Left lung (tissue), 10 donors: Measurements from ENCODE around the gene THEMIS. TPM values are rescaled to one million over a fixed set of nuclear protein-coding genes. Genes with fewer than 3 reads are reported as not detected.

Experiments used
- ATAC-seq: fragments of 200-7000 bp; cut with Tn5 transposase; one replicate; pipeline ENCODE4 v1.9.1; 2020; ENCODE audit warnings: moderate library complexity
- DNase-seq, 4 donors: peaks; one replicate each; pipeline ENCODE4 v3.0.0-alpha.2; 2013 to 2020
- H3K27ac ChIP-seq, 2 donors: fragments of 200-600 bp; sonication (generic) in 1 of 2; one replicate each; pipeline versions ENCODE4 v1.5.0 to v1.8.0; 2020 to 2021
- H3K27me3 ChIP-seq, 2 donors: fragments of 200-600 bp; sonication (generic) in 1 of 2; one replicate each; pipeline versions ENCODE4 v1.5.0 to v1.8.0; 2020 to 2021
- H3K36me3 ChIP-seq, 2 donors: fragments of 200-600 bp; sonication (generic) in 1 of 2; one replicate each; pipeline versions ENCODE4 v1.5.0 to v1.8.0; 2020 to 2021
- H3K4me1 ChIP-seq, 2 donors: fragments of 200-600 bp; one replicate each; pipeline ENCODE4 v1.8.0; 2021
- H3K4me3 ChIP-seq, 2 donors: fragments of 200-600 bp; sonication (generic) in 1 of 2; one replicate each; pipeline versions ENCODE4 v1.5.0 to v1.8.0; 2020 to 2021; ENCODE audit warnings: mild to moderate bottlenecking in 1 of 2
- H3K9me3 ChIP-seq, 2 donors: fragments of 200-600 bp; sonication (generic) in 1 of 2; one replicate each; pipeline versions ENCODE4 v1.5.0 to v1.8.0; 2020 to 2021
- CTCF ChIP-seq, 2 donors: fragments of 200-600 bp; sonication (generic) in 1 of 2; IDR thresholded peaks; one replicate each; pipeline versions ENCODE4 v1.5.0 to v1.8.0; 2021; ENCODE audit warnings: antibody characterized with exemption in 2 of 2
- intact Hi-C, 2 donors: fragments of 100-400 bp; cut with DNase I; formaldehyde crosslinking; loops; one replicate each; pipeline versions ENCODE4 v1.11.2 to v1.14.2; 2022
- polyA plus RNA-seq, 6 donors: library from polyadenylated mRNA; unstranded; fragments of 120-200 nt; gene quantifications; one replicate each; pipeline ENCODE4 v1.2.1, GENCODE V29; 2013; ENCODE audit not compliant: insufficient read length in 6 of 6
- total RNA-seq, 2 donors: library from RNA; stranded (reverse); fragmentation: NEBNext Ultra II Directional; extraction: Animal tissue kit (Norgen Biotek cat#: 25700); gene quantifications; one replicate each; pipeline ENCODE4 v1.2.1, GENCODE V29; 2021
- donor health status: DM: no; HTN: yes; CAD: no.
- donor health status: DM: no; HTN: no; CAD: no.

THEMIS gene
- total and polyA plus RNA-seq, 8 donors: 0.08 to 2.6 (median 0.20) TPM

- no peaks in the 10 kb centered on the region for H3K9me3 ChIP-seq
- H3K27me3 ChIP-seq: no peaks in the 10 kb centered on the region
- no peak overlapping the region for H3K4me3 ChIP-seq
- TF ChIP-seq CTCF (IDR thresholded peaks at IDR 0.05): no peak
- no peak for ATAC-seq
- no peaks in the 10 kb centered on the region for H3K4me1 ChIP-seq
- H3K36me3 ChIP-seq: no peaks in the 10 kb centered on the region
- H3K27ac ChIP-seq: no peak overlapping the region
- no peak for DNase-seq
- intact Hi-C loops: no loop called here
Observed at GRCh38 chr6:127845242-127845641, 55.6 kb downstream of the THEMIS start.

GRCh38 chr6:127844529-127844928 lies 56.3 kb downstream of the THEMIS start:
- Histone ChIP-seq H3K4me3 (no peak overlapping the region), H3K27me3 (no peaks in the 10 kb centered on the region), H3K4me1 (no peaks in the 10 kb centered on the region), H3K27ac (no peak overlapping the region), H3K9me3 (no peaks in the 10 kb centered on the region), H3K36me3 (no peaks in the 10 kb centered on the region)
- no peak for DNase-seq
- no peak for ATAC-seq
- intact Hi-C loops: no loop called here
- TF ChIP-seq CTCF (IDR thresholded peaks at IDR 0.05): no peak

- DNase-seq: no peak
- H3K27ac ChIP-seq: no peak overlapping the region
- H3K4me1 ChIP-seq: no peaks in the 10 kb centered on the region
- H3K9me3 ChIP-seq: no peaks in the 10 kb centered on the region
- H3K36me3 ChIP-seq: no peaks in the 10 kb centered on the region
- H3K27me3 ChIP-seq: no peaks in the 10 kb centered on the region
- ATAC-seq: no peak
- no peak for TF ChIP-seq CTCF (IDR thresholded peaks at IDR 0.05)
- no peak overlapping the region for H3K4me3 ChIP-seq
- intact Hi-C loops: no loop called here
Observed at GRCh38 chr6:127843582-127843981, 57.3 kb downstream of the THEMIS start.

- Histone ChIP-seq H3K4me3 (no peak overlapping the region), H3K4me1 (no peaks in the 10 kb centered on the region), H3K36me3 (no peaks in the 10 kb centered on the region), H3K27me3 (no peaks in the 10 kb centered on the region), H3K27ac (no peak overlapping the region), H3K9me3 (no peaks in the 10 kb centered on the region)
- no peak for DNase-seq
- intact Hi-C loops: no loop called here
- ATAC-seq: no peak
- TF ChIP-seq CTCF (IDR thresholded peaks at IDR 0.05): no peak
Observed at GRCh38 chr6:127842562-127842961, 58.3 kb downstream of the THEMIS start.

GRCh38 chr6:127841811-127842210 lies 59.0 kb downstream of the THEMIS start:
- Histone ChIP-seq H3K27me3 (no peaks in the 10 kb centered on the region), H3K4me3 (no peak overlapping the region), H3K36me3 (no peaks in the 10 kb centered on the region), H3K4me1 (no peaks in the 10 kb centered on the region), H3K9me3 (no peaks in the 10 kb centered on the region), H3K27ac (no peak overlapping the region)
- TF ChIP-seq CTCF (IDR thresholded peaks at IDR 0.05): no peak
- intact Hi-C loops: no loop called here
- DNase-seq (no peak), ATAC-seq (no peak)
